Stimulated activated CD8-positive, alpha-beta memory T cell treated with anti-CD3 and anti-CD28 coated beads, Interleukin-4, amount 100 ng/mL, for 4 hours (primary cell): ENCODE data around the gene LIMD2.

ENCODE experiments used
- DNase-seq, 2 donors: peaks; one replicate each; pipeline ENCODE4 v3.0.0-alpha.2; 2020; ENCODE audit warnings: low read depth in 2 of 2, low spot score in 1 of 2

LIMD2 gene

GRCh38 chr17:63685041-63685440, 14.9 kb downstream of the LIMD2 start:
- no peak for DNase-seq

GRCh38 chr17:63682981-63683380, 16.9 kb downstream of the LIMD2 start:
- no peak for DNase-seq

- no peak for DNase-seq
Measured at GRCh38 chr17:63682441-63682840, 17.5 kb downstream of the LIMD2 start.

- DNase-seq, result no peak
Measured at GRCh38 chr17:63681530-63681929, 18.4 kb downstream of the LIMD2 start.

- DNase-seq, result no peak
Measured at GRCh38 chr17:63680700-63681099, 19.2 kb downstream of the LIMD2 start.

- no peak for DNase-seq
Measured at GRCh38 chr17:63679214-63679613, 20.7 kb downstream of the LIMD2 start.

- no peak for DNase-seq
Measured at GRCh38 chr17:63676584-63676983, 23.3 kb downstream of the LIMD2 start.

- DNase-seq, result no peak
Measured at GRCh38 chr17:63675607-63676546, 24.0 kb downstream of the LIMD2 start.

GRCh38 chr17:63675231-63675606, 24.7 kb downstream of the LIMD2 start:
- no peak for DNase-seq

GRCh38 chr17:63672856-63673255, 27.1 kb downstream of the LIMD2 start:
- DNase-seq, result no peak

GRCh38 chr17:63665527-63666214, 34.3 kb downstream of the LIMD2 start:
- DNase-seq, result no peak

- no peak for DNase-seq
Measured at GRCh38 chr17:63659850-63660249, 40.1 kb downstream of the LIMD2 start.

GRCh38 chr17:63658366-63658765, 41.6 kb downstream of the LIMD2 start:
- no peak for DNase-seq

GRCh38 chr17:63657786-63658185, 42.1 kb downstream of the LIMD2 start:
- no peak for DNase-seq

GRCh38 chr17:63653050-63653449, 46.9 kb downstream of the LIMD2 start:
- DNase-seq, result no peak

- no peak for DNase-seq
Measured at GRCh38 chr17:63652106-63652505, 47.8 kb downstream of the LIMD2 start.

- no peak for DNase-seq
Measured at GRCh38 chr17:63649813-63650212, 50.1 kb downstream of the LIMD2 start.

- DNase-seq, result no peak
Measured at GRCh38 chr17:63647936-63648335, 52.0 kb downstream of the LIMD2 start.

GRCh38 chr17:63647065-63647725, 52.7 kb downstream of the LIMD2 start:
- DNase-seq, result no peak

- DNase-seq, result no peak
Measured at GRCh38 chr17:63646488-63646806, 53.5 kb downstream of the LIMD2 start.
